Measurements from ENCODE around the gene PLP1. TPM values are rescaled to one million over a fixed set of nuclear protein-coding genes. Genes with fewer than 3 reads are reported as not detected.
"Not testable (repeated sequence)": the region's sequence is repeated elsewhere in the genome, so short reads cannot be mapped to it uniquely, and the experiment has no call there.

PLP1 gene
- polyA plus RNA-seq, 1 experiment: 1.9 TPM

DNA sequence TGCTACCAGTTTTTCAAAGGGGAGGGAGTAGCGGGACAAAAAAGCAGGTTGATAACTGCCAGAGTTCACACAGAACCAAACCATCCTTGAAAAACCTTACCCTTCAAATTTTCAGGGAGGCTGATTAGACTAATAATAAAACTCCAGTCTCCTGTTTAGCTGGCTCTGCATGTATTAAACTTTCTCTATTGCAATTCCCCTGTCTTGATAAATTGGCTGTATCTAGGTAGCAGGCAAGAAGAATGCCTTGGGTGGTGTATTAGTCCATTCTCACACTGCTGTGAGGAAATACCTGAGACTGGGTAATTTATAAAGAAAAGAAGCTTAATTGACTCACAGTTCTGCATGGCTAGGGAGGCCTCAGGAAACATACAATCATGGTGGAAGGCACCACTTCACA is 18.1 kb upstream of the PLP1 start:
- TF ChIP-seq, protein P1, sequence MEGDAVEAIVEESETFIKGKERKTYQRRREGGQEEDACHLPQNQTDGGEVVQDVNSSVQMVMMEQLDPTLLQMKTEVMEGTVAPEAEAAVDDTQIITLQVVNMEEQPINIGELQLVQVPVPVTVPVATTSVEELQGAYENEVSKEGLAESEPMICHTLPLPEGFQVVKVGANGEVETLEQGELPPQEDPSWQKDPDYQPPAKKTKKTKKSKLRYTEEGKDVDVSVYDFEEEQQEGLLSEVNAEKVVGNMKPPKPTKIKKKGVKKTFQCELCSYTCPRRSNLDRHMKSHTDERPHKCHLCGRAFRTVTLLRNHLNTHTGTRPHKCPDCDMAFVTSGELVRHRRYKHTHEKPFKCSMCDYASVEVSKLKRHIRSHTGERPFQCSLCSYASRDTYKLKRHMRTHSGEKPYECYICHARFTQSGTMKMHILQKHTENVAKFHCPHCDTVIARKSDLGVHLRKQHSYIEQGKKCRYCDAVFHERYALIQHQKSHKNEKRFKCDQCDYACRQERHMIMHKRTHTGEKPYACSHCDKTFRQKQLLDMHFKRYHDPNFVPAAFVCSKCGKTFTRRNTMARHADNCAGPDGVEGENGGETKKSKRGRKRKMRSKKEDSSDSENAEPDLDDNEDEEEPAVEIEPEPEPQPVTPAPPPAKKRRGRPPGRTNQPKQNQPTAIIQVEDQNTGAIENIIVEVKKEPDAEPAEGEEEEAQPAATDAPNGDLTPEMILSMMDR (IDR thresholded peaks at IDR 0.05; ENCODE audit: insufficient read depth, low read depth, low read length): no peak
- POLR2A ChIA-PET: no interaction called here
- no peaks in the 10 kb centered on the region for H3K27me3 ChIP-seq (ENCODE audit: control insufficient read depth, insufficient read depth, low read length)
- CTCF ChIA-PET: no interaction called here
- no peaks in the 10 kb centered on the region for H3K36me3 ChIP-seq (ENCODE audit: control insufficient read depth, insufficient read depth, low read length)
- H3K4me3 ChIP-seq (ENCODE audit: low read depth, low read length): no peak overlapping the region
- no peak for DNase-seq (ENCODE audit: low read depth)

DNA sequence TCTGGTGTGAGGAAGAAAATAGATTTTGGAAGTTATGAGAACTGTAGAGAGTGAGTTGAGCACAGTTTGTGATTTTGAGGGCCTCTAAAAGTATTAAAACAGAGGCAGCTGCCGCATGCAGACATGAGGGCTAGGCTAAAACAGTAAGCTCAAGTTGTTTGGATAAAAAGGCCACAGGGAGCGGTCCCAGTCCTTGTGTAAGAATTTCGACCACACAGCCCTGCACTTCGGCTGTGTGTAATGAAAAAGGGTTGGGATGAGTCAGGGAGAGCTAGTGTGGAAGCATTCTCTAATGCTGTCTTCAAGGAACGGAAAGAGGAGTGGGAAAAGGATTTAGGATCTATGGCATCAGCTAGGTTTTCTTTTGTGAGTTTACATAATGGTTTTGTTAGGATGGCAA is 13.1 kb upstream of the PLP1 start:
- POLR2A ChIA-PET; H3K4me3 ChIP-seq (ENCODE audit: low read depth, low read length); DNase-seq (ENCODE audit: low read depth); H3K27me3 ChIP-seq (ENCODE audit: control insufficient read depth, insufficient read depth, low read length); H3K36me3 ChIP-seq (ENCODE audit: control insufficient read depth, insufficient read depth, low read length): not testable (repeated sequence)
- CTCF ChIA-PET: interaction anchor here (1.1 kb wide), 1 partner anchor 52 kb away, joined by 3 read pairs; no protein-coding TSS in a partner anchor

DNA sequence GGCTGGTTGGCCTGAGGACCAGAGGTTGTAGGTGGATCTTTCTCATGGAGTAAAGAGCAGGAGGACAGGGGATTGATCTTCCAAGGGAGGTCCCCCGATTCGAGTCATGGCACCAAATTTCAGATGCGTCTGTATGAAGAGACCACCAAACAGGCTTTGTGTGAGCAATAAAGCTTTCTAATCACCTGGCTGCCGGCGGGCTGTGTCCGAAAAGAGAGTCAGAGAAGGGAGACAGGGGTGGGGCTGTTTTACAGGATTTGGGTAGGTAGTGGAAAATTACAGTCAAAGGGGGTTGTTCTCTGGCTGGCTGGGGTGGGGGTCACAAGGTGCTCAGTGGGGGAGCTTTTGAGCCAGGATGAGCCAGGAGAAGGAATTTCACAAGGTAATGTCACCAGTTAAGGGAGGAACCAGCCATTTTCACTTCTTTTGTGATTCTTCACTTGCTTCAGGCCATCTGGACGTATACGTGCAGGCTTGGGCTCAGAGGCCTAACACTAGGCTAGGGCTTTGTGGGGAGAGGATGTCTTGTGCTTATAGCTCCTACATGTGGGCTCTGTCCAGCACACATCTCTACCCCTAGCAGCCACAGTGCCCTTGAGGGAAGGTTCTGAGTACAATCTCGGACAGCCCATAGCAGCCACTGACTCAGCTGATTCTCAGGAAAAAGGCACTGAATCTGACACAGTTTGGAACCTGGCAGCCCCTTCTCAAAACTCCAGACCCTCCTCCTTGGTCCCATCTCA is 9.7 kb upstream of the PLP1 start:
- POLR2A ChIA-PET; H3K4me3 ChIP-seq (ENCODE audit: low read depth, low read length); DNase-seq (ENCODE audit: low read depth); H3K36me3 ChIP-seq (ENCODE audit: control insufficient read depth, insufficient read depth, low read length); H3K27me3 ChIP-seq (ENCODE audit: control insufficient read depth, insufficient read depth, low read length): not testable (repeated sequence)
- CTCF ChIA-PET: interaction anchor here (0.8 kb wide), 1 partner anchor 55 kb away, joined by 3 read pairs; no protein-coding TSS in a partner anchor

DNA sequence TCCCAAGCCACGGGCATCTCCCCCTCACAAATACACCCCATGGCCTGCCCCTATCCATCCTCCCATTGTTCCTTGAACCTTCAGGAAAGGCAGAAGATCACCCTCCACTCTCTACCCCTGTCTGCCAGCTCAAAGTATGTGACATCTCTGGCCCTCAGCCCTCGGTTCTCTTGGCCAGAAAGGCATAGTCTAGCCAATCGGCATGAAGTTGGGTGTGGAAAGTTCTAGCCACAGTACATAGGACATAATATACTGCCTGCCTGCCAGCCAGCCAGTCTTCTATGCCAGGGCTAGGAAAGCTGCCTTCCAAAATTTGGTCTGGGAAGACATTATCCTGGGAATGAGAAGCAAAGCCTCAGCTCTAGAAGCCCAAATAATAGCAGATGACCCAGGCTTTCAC is 3.2 kb upstream of the PLP1 start:
- no peak overlapping the region for H3K4me3 ChIP-seq (ENCODE audit: low read depth, low read length)
- DNase-seq (ENCODE audit: low read depth): no peak
- TF ChIP-seq, protein P1 (IDR thresholded peaks at IDR 0.05; ENCODE audit: insufficient read depth, low read depth, low read length): no peak
- H3K27me3 ChIP-seq (ENCODE audit: control insufficient read depth, insufficient read depth, low read length): no peaks in the 10 kb centered on the region
- H3K36me3 ChIP-seq (ENCODE audit: control insufficient read depth, insufficient read depth, low read length): no peaks in the 10 kb centered on the region
- POLR2A ChIA-PET: no interaction called here
- CTCF ChIA-PET: interaction anchor here (0.8 to 3.4 kb wide), 18 partner anchors 11 to 240 kb away, joined by 3 to 36 read pairs (median 4); partner anchors contain the start of gene TMEM31

DNA sequence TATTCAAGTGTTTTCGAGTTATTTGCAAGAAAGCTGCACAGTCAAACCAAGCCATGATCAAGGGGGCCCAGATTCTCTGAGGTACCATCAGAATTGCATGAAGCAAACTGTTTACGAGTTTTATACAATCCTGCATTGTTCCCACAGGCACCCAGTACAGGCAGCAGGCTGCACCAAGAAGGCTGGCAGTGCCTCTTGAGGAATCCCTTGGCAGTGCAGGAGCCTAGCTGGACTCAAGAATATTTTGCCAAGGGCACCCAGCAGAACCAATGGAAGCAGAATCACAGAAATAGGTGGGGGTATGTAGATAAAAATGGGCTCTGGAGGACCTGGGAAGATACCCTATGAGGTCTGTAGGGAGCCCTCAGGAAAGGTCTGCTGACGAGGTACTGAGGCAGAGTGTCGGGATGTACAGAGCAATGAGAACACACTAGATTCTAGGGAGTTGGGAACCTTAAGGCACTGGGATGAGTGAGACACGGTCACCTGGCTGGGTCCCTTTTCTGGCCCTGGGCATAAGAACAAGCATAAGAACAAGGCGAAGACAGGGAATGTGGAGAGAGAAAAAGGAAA is 2.5 kb upstream of the PLP1 start:
- DNase-seq (ENCODE audit: low read depth): no peak
- Histone ChIP-seq H3K27me3 (ENCODE audit: control insufficient read depth, insufficient read depth, low read length) (no peaks in the 10 kb centered on the region), H3K36me3 (ENCODE audit: control insufficient read depth, insufficient read depth, low read length) (no peaks in the 10 kb centered on the region), H3K4me3 (ENCODE audit: low read depth, low read length) (no peak overlapping the region)
- POLR2A ChIA-PET: no interaction called here
- CTCF ChIA-PET: interaction anchor here (0.8 to 3.4 kb wide), 20 partner anchors 10 to 241 kb away, joined by 3 to 36 read pairs (median 4); partner anchors contain the start of gene TMEM31
- TF ChIP-seq, protein P1 (IDR thresholded peaks at IDR 0.05; ENCODE audit: insufficient read depth, low read depth, low read length): peak; percentile 49

DNA sequence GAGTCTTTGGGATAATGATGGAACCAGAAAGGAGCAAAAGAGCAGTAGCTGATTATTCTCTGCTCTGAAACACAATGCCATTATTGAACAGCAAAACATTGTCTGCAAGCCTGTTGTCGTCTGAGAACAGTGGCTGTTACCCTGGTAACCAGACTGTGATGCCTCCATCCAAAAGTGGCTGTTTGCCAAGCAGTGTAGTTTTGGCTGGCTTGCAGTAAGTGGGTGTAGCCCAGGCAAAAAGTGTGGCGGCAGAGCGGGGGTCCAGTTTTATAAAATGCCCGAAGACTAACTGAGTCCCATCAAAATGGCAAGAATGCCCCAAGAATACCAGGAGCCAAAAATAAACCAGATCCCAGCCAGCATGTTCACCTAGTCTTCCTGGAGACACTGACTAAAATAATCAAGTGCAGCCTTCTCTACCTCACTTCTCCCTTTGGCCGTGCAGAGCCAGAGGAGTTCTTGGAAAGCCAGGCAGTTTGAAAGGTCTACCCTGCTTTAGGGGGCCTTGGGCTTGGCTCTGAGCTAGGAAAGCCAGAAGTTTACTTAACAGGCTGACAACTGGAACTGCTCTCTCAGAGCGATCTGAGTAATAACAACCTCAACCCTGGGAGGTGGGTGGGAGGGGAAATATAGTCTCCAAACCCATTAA is 2.6 kb downstream of the PLP1 start:
- ChIA-PET POLR2A (no interaction called here), CTCF (no interaction called here)
- no peaks in the 10 kb centered on the region for H3K36me3 ChIP-seq (ENCODE audit: control insufficient read depth, insufficient read depth, low read length)
- TF ChIP-seq, protein P1 (IDR thresholded peaks at IDR 0.05; ENCODE audit: insufficient read depth, low read depth, low read length): no peak
- no peaks in the 10 kb centered on the region for H3K27me3 ChIP-seq (ENCODE audit: control insufficient read depth, insufficient read depth, low read length)
- no peak overlapping the region for H3K4me3 ChIP-seq (ENCODE audit: low read depth, low read length)
- DNase-seq (ENCODE audit: low read depth): no peak

Measured in BJ (cell line).